SK-N-SH (cell line): Measurements from ENCODE around the gene NMNAT2. TPM values are rescaled to one million over a fixed set of nuclear protein-coding genes. Genes with fewer than 3 reads are reported as not detected.

ENCODE experiments used
- CTCF ChIA-PET: fragments of 300-600, 350-600 bp; formaldehyde crosslinking; extraction: SDS; loops from one replicate; lab custom pipeline; 2021; lab: Yijun Ruan, JAX
- POLR2A ChIA-PET: fragments of 350-600 bp; sonication (Branson Sonifier 250); formaldehyde crosslinking; extraction: SDS; loops from one replicate; lab custom pipeline; 2020; ENCODE audit warnings: antibody characterized with exemption, inconsistent platforms; lab: Yijun Ruan, JAX
- DNase-seq: peaks from one replicate; pipeline ENCODE4 v3.0.0; 2012
- H2AFZ ChIP-seq: fragments of 200-600 bp; sonication (generic); 2 replicates; pipeline ENCODE4 v1.8.1; 2016; ENCODE audit warnings: antibody characterized with exemption, mild to moderate bottlenecking, low read depth
- H3F3A ChIP-seq: fragments of 200-600 bp; sonication (generic); replicated peaks from 2 replicates; pipeline ENCODE3; 2016; ENCODE audit warnings: antibody characterized with exemption, mild to moderate bottlenecking; ENCODE audit not compliant: insufficient read depth
- H3K27ac ChIP-seq, 2 experiments: fragments of 200-500 bp in 1 of 2; fragments of 200-600 bp in 1 of 2; sonication (Bioruptor generic) in 1 of 2; sonication (generic), shearing (Covaris generic) in 1 of 2; 2 replicates each; pipeline versions ENCODE4 v1.5.1 to v1.6.1; 2014 to 2016; ENCODE audit warnings: low read depth in 2 of 2, inconsistent platforms in 1 of 2, low read length in 1 of 2, mild to moderate bottlenecking in 1 of 2, mixed read lengths in 1 of 2
- H3K27me3 ChIP-seq: fragments of 200-600 bp; sonication (generic), shearing (Covaris generic); 2 replicates; pipeline ENCODE4 v1.6.1; 2016; ENCODE audit warnings: mixed run types; ENCODE audit not compliant: insufficient read depth
- H3K36me3 ChIP-seq, 2 experiments: fragments of 200-500 bp in 1 of 2; fragments of 200-600 bp in 1 of 2; sonication (Bioruptor generic) in 1 of 2; sonication (generic) in 1 of 2; replicated peaks in 1 of 2; 2 replicates each; pipeline versions ENCODE3 to v1.5.1; 2014 to 2016; ENCODE audit warnings: low read length in 1 of 2, mild to moderate bottlenecking in 1 of 2; ENCODE audit not compliant: insufficient read depth in 2 of 2, control insufficient read depth in 1 of 2
- H3K4me1 ChIP-seq, 2 experiments: fragments of 200-500 bp in 1 of 2; fragments of 200-600 bp in 1 of 2; sonication (Bioruptor generic) in 1 of 2; sonication (generic), shearing (Covaris generic) in 1 of 2; 2 replicates each; pipeline versions ENCODE4 v1.5.1 to v1.6.1; 2014 to 2016; ENCODE audit warnings: low read depth in 1 of 2, low read length in 1 of 2, mixed run types in 1 of 2; ENCODE audit not compliant: insufficient read depth in 2 of 2, control insufficient read depth in 1 of 2
- H3K4me2 ChIP-seq: fragments of 200-600 bp; sonication (generic), shearing (Covaris generic); 2 replicates; pipeline ENCODE4 v1.6.1; 2017; ENCODE audit warnings: mixed run types
- H3K4me3 ChIP-seq, 2 experiments: fragments of 200-500 bp in 1 of 2; fragments of 200-600 bp in 1 of 2; sonication (Bioruptor generic) in 1 of 2; sonication (generic), shearing (Covaris generic) in 1 of 2; 2 replicates each; pipeline versions ENCODE4 v1.5.1 to v1.8.1; 2014 to 2016; ENCODE audit warnings: low read depth in 2 of 2, inconsistent platforms in 1 of 2, low read length in 1 of 2, mild to moderate bottlenecking in 1 of 2, mixed read lengths in 1 of 2, moderate library complexity in 1 of 2
- H3K79me2 ChIP-seq: fragments of 200-600 bp; sonication (generic); 2 replicates; pipeline ENCODE4 v1.8.1; 2017; ENCODE audit warnings: mild to moderate bottlenecking; ENCODE audit not compliant: insufficient read depth
- H3K9ac ChIP-seq: fragments of 200-600 bp; sonication (generic); 2 replicates; pipeline ENCODE4 v1.6.1; 2017; ENCODE audit warnings: mixed run types
- H3K9me2 ChIP-seq: fragments of 200-600 bp; sonication (generic); 2 replicates; pipeline ENCODE4 v1.6.1; 2017; ENCODE audit warnings: mixed run types
- H3K9me3 ChIP-seq: fragments of 200-600 bp; sonication (generic); 2 replicates; pipeline ENCODE4 v1.6.1; 2017; ENCODE audit warnings: mixed run types, mild to moderate bottlenecking, moderate library complexity
- H4K20me1 ChIP-seq: fragments of 200-600 bp; sonication (generic); 2 replicates; pipeline ENCODE4 v1.6.1; 2017; ENCODE audit warnings: mild to moderate bottlenecking, mixed run types; ENCODE audit not compliant: insufficient read depth
- ELF1 ChIP-seq: IDR thresholded peaks from 2 replicates; pipeline ENCODE4 v1.4.0; 2012
- EP300 ChIP-seq, 2 experiments: IDR thresholded peaks; 2 replicates each; pipeline versions ENCODE4 v1.4.0 to v1.6.1; 2012; ENCODE audit warnings: borderline replicate concordance in 1 of 2, low read depth in 1 of 2, low read length in 1 of 2
- FOSL2 ChIP-seq: IDR thresholded peaks from 2 replicates; pipeline ENCODE4 v1.4.0; 2012; ENCODE audit warnings: low read depth, mild to moderate bottlenecking, moderate library complexity, borderline replicate concordance
- GABPA ChIP-seq: IDR thresholded peaks from 2 replicates; pipeline ENCODE4 v1.4.0; 2012; ENCODE audit warnings: low read depth, mild to moderate bottlenecking
- JUND ChIP-seq: IDR thresholded peaks from 2 replicates; pipeline ENCODE4 v1.4.0; 2012
- MXI1 ChIP-seq: IDR thresholded peaks from 2 replicates; pipeline ENCODE4 v1.6.1; 2012; ENCODE audit warnings: mild to moderate bottlenecking, low read depth, low read length, improper control_type of control experiment
- NFIC ChIP-seq: IDR thresholded peaks from 2 replicates; pipeline ENCODE4 v1.4.0; 2012; ENCODE audit warnings: borderline replicate concordance
- PBX3 ChIP-seq: IDR thresholded peaks from 2 replicates; pipeline ENCODE4; 2012
- RAD21 ChIP-seq: IDR thresholded peaks from 2 replicates; pipeline ENCODE4 v1.6.1; 2012; ENCODE audit warnings: mild to moderate bottlenecking, low read length
- RCOR1 ChIP-seq: fragments of 150-350 bp; IDR thresholded peaks from 2 replicates; pipeline ENCODE4 v1.6.1; 2017; ENCODE audit warnings: antibody characterized with exemption, low read length
- REST ChIP-seq: IDR thresholded peaks from 2 replicates; pipeline ENCODE4 v1.6.1; 2012; ENCODE audit warnings: mild to moderate bottlenecking, low read depth, low read length, moderate library complexity
- RFX5 ChIP-seq: IDR thresholded peaks from 2 replicates; pipeline ENCODE4 v1.6.1; 2012; ENCODE audit warnings: mild to moderate bottlenecking, improper control_type of control experiment, low read length
- RXRA ChIP-seq: IDR thresholded peaks from 2 replicates; pipeline ENCODE4 v1.4.0; 2012; ENCODE audit warnings: low read depth, mild to moderate bottlenecking, borderline replicate concordance
- TAF1 ChIP-seq: IDR thresholded peaks from 2 replicates; pipeline ENCODE4 v1.6.1; 2012; ENCODE audit warnings: low read depth, mild to moderate bottlenecking, low read length, moderate library complexity, borderline replicate concordance
- TCF12 ChIP-seq: IDR thresholded peaks from 2 replicates; pipeline ENCODE4 v1.4.0; 2012
- USF1 ChIP-seq: IDR thresholded peaks from 2 replicates; pipeline ENCODE4 v1.4.0; 2012; ENCODE audit warnings: low read depth, borderline replicate concordance
- YY1 ChIP-seq: IDR thresholded peaks from 2 replicates; pipeline ENCODE4 v1.4.0; 2012; ENCODE audit warnings: low read depth, mild to moderate bottlenecking
- WGBS: methylation state at CpG from one replicate; pipeline ENCODE4 v1.1.6; 2017; ENCODE audit warnings: low lambda C conversion rate; 5-methylcytosine and 5-hydroxymethylcytosine counted together
- polyA plus RNA-seq, 3 experiments: library from polyadenylated mRNA; depleted of rRNA; stranded (reverse); fragments of >200 nt; gene quantifications; 2 replicates each; pipeline ENCODE4 v1.2.3, GENCODE V29; 2012

NMNAT2 gene
- polyA plus RNA-seq, 1 of the 3 experiments (the other 2 are of a cell fraction) = 0.07 TPM

GRCh38 chr1:183273300-183273699, 144.9 kb downstream of the NMNAT2 start:
- 85% methylated on average over 5 of the region's 5 CpGs for WGBS
- Histone ChIP-seq H3K9me2 (no peaks in the 10 kb centered on the region), H3K79me2 (no peaks in the 10 kb centered on the region; the same call in 1 of the 2 replicates), H3K9me3 (no peaks in the 10 kb centered on the region), H3K4me1 (peaks cover 7 to 19% of the 10 kb centered on the region in 2 experiments), H2AFZ (peak overlapping the region; percentile 75; the same call in 1 of the 2 replicates), H3K9ac (no peak overlapping the region; the same call in 1 of the 2 replicates), H3K27ac (peak overlapping the region in 1 of 2 experiments; percentile 85; a peak in 3 of 4 replicates), H4K20me1 (no peaks in the 10 kb centered on the region), H3K4me3 (no peak overlapping the region), H3K27me3 (no peaks in the 10 kb centered on the region), H3F3A (peaks cover 22% of the 10 kb centered on the region), H3K36me3 (no peaks in the 10 kb centered on the region), H3K4me2 (peak overlapping the region; percentile 42; the same call in 1 of the 2 replicates)
- no peak for DNase-seq
- CTCF ChIA-PET = interaction anchor here (0.6 to 2.4 kb wide), 3 partner anchors 9 to 389 kb away, joined by 3 to 9 read pairs (median 3); no protein-coding TSS in a partner anchor
- TF ChIP-seq REST (no peak), EP300 (IDR thresholded peaks at IDR 0.05; ENCODE audit: borderline replicate concordance in 1 of 2, low read depth in 1 of 2, low read length in 1 of 2) (no peak), RFX5 (no peak), TAF1 (no peak), NFIC (no peak), JUND (no peak), RXRA (no peak), USF1 (no peak), ELF1 (no peak), YY1 (no peak), RAD21 (no peak), GABPA (no peak), PBX3 (no peak), MXI1 (no peak), RCOR1 (no peak), TCF12 (no peak), FOSL2 (no peak)
- POLR2A ChIA-PET = no interaction called here
